Measurements from ENCODE around the gene RBM15.

GRCh38 chr1:110341146-110341871, 2.1 kb downstream of the RBM15 start:
- TF ChIP-seq EP300 (IDR thresholded peaks at IDR 0.05): no peak
- TF ChIP-seq, protein P1, sequence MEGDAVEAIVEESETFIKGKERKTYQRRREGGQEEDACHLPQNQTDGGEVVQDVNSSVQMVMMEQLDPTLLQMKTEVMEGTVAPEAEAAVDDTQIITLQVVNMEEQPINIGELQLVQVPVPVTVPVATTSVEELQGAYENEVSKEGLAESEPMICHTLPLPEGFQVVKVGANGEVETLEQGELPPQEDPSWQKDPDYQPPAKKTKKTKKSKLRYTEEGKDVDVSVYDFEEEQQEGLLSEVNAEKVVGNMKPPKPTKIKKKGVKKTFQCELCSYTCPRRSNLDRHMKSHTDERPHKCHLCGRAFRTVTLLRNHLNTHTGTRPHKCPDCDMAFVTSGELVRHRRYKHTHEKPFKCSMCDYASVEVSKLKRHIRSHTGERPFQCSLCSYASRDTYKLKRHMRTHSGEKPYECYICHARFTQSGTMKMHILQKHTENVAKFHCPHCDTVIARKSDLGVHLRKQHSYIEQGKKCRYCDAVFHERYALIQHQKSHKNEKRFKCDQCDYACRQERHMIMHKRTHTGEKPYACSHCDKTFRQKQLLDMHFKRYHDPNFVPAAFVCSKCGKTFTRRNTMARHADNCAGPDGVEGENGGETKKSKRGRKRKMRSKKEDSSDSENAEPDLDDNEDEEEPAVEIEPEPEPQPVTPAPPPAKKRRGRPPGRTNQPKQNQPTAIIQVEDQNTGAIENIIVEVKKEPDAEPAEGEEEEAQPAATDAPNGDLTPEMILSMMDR (IDR thresholded peaks at IDR 0.05): no peak
